ENCODE measurements around the gene RSF1. TPM values are rescaled to one million over a fixed set of nuclear protein-coding genes. Genes with fewer than 3 reads are reported as not detected.

The RSF1 gene
- total and polyA plus RNA-seq, 4 donors, result 5.2 to 33.1 (median 13.4) TPM

DNA sequence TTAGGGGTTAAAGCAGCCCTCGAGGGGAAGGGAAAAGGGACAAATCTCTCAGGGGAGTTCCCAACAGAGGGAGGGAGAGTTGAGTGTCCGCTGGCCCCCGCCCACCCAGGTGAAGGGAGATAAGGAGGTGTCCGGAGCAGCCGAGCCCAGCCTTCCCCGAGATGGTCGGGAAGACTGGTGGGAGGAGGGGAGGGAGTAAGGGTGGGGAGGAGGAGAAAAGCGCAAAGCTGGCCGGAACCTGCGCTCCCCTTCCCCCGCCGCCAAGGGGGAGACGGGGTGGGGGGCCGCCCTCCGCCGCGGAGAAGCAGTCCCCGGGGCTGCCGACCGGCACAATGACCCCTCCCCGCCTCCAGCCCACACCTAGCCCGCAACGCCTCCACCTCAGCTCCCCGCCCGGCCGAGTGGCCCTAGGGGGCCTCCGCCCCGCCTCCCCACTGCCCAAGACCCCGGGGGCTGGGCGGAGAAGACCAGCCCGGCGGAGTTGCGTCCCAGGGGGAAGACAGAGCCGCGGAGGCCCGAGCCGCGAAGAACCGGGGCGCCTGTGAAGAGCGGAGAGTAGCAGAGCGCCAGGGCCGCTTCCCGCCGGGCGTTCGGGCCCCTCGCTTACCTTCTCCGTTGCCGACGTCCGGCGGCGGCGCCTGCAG, 479 bp downstream of the RSF1 start:
- no peaks in the 10 kb centered on the region for H3K27me3 ChIP-seq (ENCODE audit: control insufficient read depth in 4 of 4, insufficient read depth in 4 of 4, low read length in 3 of 4)
- no peaks in the 10 kb centered on the region for H3K9me3 ChIP-seq (ENCODE audit: control insufficient read depth in 4 of 4, low read length in 3 of 4)
- TF ChIP-seq, protein P1, sequence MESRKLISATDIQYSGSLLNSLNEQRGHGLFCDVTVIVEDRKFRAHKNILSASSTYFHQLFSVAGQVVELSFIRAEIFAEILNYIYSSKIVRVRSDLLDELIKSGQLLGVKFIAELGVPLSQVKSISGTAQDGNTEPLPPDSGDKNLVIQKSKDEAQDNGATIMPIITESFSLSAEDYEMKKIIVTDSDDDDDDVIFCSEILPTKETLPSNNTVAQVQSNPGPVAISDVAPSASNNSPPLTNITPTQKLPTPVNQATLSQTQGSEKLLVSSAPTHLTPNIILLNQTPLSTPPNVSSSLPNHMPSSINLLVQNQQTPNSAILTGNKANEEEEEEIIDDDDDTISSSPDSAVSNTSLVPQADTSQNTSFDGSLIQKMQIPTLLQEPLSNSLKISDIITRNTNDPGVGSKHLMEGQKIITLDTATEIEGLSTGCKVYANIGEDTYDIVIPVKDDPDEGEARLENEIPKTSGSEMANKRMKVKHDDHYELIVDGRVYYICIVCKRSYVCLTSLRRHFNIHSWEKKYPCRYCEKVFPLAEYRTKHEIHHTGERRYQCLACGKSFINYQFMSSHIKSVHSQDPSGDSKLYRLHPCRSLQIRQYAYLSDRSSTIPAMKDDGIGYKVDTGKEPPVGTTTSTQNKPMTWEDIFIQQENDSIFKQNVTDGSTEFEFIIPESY (IDR thresholded peaks at IDR 0.05), result no peak
- TF ChIP-seq YY1 (IDR thresholded peaks at IDR 0.05) (no peak), JUND (IDR thresholded peaks at IDR 0.05) (no peak), FOXA1 (IDR thresholded peaks at IDR 0.05) (no peak), HNF4A (conservative IDR thresholded peaks at IDR 0.05) (no peak), RXRA (IDR thresholded peaks at IDR 0.05) (no peak), RAD21 (IDR thresholded peaks at IDR 0.05) (no peak), HNF4G (IDR thresholded peaks at IDR 0.05) (no peak), NR2F2 (IDR thresholded peaks at IDR 0.05) (no peak), FOXA2 (IDR thresholded peaks at IDR 0.05) (no peak), TAF1 (conservative IDR thresholded peaks at IDR 0.05) (no peak), SP1 (IDR thresholded peaks at IDR 0.05) (no peak), GABPA (IDR thresholded peaks at IDR 0.05 in 1 of 2, conservative IDR thresholded peaks at IDR 0.05 in 1 of 2) (no peak), EGR1 (IDR thresholded peaks at IDR 0.05; ENCODE audit: low read depth in 2 of 2) (no peak)
- TF ChIP-seq, protein P2, sequence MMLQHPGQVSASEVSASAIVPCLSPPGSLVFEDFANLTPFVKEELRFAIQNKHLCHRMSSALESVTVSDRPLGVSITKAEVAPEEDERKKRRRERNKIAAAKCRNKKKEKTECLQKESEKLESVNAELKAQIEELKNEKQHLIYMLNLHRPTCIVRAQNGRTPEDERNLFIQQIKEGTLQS (IDR thresholded peaks at IDR 0.05), result no peak
- TF ChIP-seq, protein P3, sequence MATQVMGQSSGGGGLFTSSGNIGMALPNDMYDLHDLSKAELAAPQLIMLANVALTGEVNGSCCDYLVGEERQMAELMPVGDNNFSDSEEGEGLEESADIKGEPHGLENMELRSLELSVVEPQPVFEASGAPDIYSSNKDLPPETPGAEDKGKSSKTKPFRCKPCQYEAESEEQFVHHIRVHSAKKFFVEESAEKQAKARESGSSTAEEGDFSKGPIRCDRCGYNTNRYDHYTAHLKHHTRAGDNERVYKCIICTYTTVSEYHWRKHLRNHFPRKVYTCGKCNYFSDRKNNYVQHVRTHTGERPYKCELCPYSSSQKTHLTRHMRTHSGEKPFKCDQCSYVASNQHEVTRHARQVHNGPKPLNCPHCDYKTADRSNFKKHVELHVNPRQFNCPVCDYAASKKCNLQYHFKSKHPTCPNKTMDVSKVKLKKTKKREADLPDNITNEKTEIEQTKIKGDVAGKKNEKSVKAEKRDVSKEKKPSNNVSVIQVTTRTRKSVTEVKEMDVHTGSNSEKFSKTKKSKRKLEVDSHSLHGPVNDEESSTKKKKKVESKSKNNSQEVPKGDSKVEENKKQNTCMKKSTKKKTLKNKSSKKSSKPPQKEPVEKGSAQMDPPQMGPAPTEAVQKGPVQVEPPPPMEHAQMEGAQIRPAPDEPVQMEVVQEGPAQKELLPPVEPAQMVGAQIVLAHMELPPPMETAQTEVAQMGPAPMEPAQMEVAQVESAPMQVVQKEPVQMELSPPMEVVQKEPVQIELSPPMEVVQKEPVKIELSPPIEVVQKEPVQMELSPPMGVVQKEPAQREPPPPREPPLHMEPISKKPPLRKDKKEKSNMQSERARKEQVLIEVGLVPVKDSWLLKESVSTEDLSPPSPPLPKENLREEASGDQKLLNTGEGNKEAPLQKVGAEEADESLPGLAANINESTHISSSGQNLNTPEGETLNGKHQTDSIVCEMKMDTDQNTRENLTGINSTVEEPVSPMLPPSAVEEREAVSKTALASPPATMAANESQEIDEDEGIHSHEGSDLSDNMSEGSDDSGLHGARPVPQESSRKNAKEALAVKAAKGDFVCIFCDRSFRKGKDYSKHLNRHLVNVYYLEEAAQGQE (IDR thresholded peaks at IDR 0.05), result no peak
- TF ChIP-seq, protein P4, sequence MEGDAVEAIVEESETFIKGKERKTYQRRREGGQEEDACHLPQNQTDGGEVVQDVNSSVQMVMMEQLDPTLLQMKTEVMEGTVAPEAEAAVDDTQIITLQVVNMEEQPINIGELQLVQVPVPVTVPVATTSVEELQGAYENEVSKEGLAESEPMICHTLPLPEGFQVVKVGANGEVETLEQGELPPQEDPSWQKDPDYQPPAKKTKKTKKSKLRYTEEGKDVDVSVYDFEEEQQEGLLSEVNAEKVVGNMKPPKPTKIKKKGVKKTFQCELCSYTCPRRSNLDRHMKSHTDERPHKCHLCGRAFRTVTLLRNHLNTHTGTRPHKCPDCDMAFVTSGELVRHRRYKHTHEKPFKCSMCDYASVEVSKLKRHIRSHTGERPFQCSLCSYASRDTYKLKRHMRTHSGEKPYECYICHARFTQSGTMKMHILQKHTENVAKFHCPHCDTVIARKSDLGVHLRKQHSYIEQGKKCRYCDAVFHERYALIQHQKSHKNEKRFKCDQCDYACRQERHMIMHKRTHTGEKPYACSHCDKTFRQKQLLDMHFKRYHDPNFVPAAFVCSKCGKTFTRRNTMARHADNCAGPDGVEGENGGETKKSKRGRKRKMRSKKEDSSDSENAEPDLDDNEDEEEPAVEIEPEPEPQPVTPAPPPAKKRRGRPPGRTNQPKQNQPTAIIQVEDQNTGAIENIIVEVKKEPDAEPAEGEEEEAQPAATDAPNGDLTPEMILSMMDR (IDR thresholded peaks at IDR 0.05; ENCODE audit: low read depth, low read length, missing input control), result no peak
- TF ChIP-seq, protein P5, sequence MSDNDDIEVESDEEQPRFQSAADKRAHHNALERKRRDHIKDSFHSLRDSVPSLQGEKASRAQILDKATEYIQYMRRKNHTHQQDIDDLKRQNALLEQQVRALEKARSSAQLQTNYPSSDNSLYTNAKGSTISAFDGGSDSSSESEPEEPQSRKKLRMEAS (IDR thresholded peaks at IDR 0.05), result no peak
- peak overlapping the region; percentile 41 to 72 for H3K9ac ChIP-seq (ENCODE audit: low read depth in 1 of 2, low read length in 2 of 2)
- H3K36me3 ChIP-seq (ENCODE audit: control insufficient read depth in 4 of 4, insufficient read depth in 3 of 4, low read depth in 1 of 4, low read length in 3 of 4), result no peaks in the 10 kb centered on the region
- WGBS, result under 1% methylated on average over 55 of the region's 55 CpGs
- H3K27ac ChIP-seq (ENCODE audit: low read depth in 1 of 2, low read length in 2 of 2), result peak overlapping the region; percentile 83 to 87
- peak overlapping the region; percentile 64 to 94 (median 89) for H3K4me3 ChIP-seq (ENCODE audit: low read depth in 1 of 3, low read length in 3 of 3)
- H3K4me1 ChIP-seq (ENCODE audit: control insufficient read depth in 4 of 4, insufficient read depth in 4 of 4, low read length in 3 of 4), result peaks cover 6 to 48% (median 20%) of the 10 kb centered on the region in 4 donors
- peak; percentile 52 for DNase-seq (ENCODE audit: low spot score)
